ENCODE results near the gene LARP4B.

DNA sequence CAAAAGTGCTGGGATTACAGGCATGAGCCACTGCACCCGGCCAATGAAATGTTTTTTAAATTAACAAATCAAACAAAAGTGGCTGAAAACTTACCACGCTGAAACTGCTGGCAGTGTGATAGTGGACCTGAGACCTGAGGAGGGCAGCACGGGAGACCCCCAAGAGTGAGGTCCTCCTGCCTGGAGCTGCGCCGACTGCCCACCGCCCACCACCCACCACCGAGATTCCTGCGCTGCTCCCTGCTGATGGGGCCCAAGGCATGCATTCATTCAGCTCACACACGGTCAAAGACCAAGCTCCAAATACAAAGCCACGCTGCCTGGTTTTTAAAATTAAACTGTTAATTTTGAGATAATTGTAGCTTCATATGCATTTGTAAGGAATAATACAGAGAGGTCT, 16.4 kb upstream of the LARP4B start:
- TF ChIP-seq, protein P1, sequence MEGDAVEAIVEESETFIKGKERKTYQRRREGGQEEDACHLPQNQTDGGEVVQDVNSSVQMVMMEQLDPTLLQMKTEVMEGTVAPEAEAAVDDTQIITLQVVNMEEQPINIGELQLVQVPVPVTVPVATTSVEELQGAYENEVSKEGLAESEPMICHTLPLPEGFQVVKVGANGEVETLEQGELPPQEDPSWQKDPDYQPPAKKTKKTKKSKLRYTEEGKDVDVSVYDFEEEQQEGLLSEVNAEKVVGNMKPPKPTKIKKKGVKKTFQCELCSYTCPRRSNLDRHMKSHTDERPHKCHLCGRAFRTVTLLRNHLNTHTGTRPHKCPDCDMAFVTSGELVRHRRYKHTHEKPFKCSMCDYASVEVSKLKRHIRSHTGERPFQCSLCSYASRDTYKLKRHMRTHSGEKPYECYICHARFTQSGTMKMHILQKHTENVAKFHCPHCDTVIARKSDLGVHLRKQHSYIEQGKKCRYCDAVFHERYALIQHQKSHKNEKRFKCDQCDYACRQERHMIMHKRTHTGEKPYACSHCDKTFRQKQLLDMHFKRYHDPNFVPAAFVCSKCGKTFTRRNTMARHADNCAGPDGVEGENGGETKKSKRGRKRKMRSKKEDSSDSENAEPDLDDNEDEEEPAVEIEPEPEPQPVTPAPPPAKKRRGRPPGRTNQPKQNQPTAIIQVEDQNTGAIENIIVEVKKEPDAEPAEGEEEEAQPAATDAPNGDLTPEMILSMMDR (optimal IDR thresholded peaks at IDR 0.05 in 1 of 3, IDR thresholded peaks at IDR 0.05 in 1 of 3, conservative IDR thresholded peaks at IDR 0.05 in 1 of 3; ENCODE audit: extremely low read depth in 1 of 3, insufficient read depth in 2 of 3, low read length in 3 of 3), result no peak
- no peak for TF ChIP-seq EZH2 (IDR thresholded peaks at IDR 0.05; ENCODE audit: low read length)
